Astrocyte (in vitro differentiated cells and primary cell): ENCODE results near the gene HLF. TPM values are rescaled to one million over a fixed set of nuclear protein-coding genes. Genes with fewer than 3 reads are reported as not detected.

Source experiments
- DNase-seq: peaks from one replicate; pipeline ENCODE4 v3.0.0-alpha.2; 2010; ENCODE audit warnings: low read depth
- FAIRE-seq: peaks from 2 replicates; lab custom pipeline; 2011; peaks lifted over from hg19 to GRCh38; lab: Jason Lieb, UNC
- H2AFZ ChIP-seq: 2 replicates; pipeline ENCODE4 v1.6.0; 2012; ENCODE audit warnings: low read depth, low read length, inconsistent platforms
- H3K27ac ChIP-seq: 2 replicates; pipeline ENCODE4 v1.5.1; 2011; ENCODE audit warnings: low read depth, low read length, inconsistent platforms
- H3K27me3 ChIP-seq: 2 replicates; pipeline ENCODE4 v1.6.0; 2011; ENCODE audit warnings: low read length, inconsistent platforms; ENCODE audit not compliant: insufficient read depth
- H3K36me3 ChIP-seq: 2 replicates; pipeline ENCODE4 v1.5.1; 2011; ENCODE audit warnings: low read length, inconsistent platforms; ENCODE audit not compliant: insufficient read depth
- H3K4me1 ChIP-seq: 2 replicates; pipeline ENCODE4 v1.5.1; 2011; ENCODE audit warnings: low read length, inconsistent platforms; ENCODE audit not compliant: insufficient read depth
- H3K4me2 ChIP-seq: 2 replicates; pipeline ENCODE4 v1.6.0; 2012; ENCODE audit warnings: low read length, inconsistent platforms
- H3K4me3 ChIP-seq: 2 replicates; pipeline ENCODE4 v1.5.1; 2011; ENCODE audit warnings: low read depth, mild to moderate bottlenecking, low read length, inconsistent platforms; ENCODE audit not compliant: insufficient read depth
- H3K79me2 ChIP-seq: 2 replicates; pipeline ENCODE4 v1.6.0; 2012; ENCODE audit warnings: mild to moderate bottlenecking, low read length, inconsistent platforms; ENCODE audit not compliant: insufficient read depth
- H3K9ac ChIP-seq: 2 replicates; pipeline ENCODE4 v1.6.0; 2012; ENCODE audit warnings: mild to moderate bottlenecking, low read length, inconsistent platforms
- H3K9me3 ChIP-seq: 2 replicates; pipeline ENCODE4 v1.5.1; 2012; ENCODE audit warnings: low read depth, mild to moderate bottlenecking, low read length, inconsistent platforms; ENCODE audit not compliant: insufficient read depth
- H4K20me1 ChIP-seq: 2 replicates; pipeline ENCODE4 v1.6.0; 2012; ENCODE audit warnings: low read length, inconsistent platforms; ENCODE audit not compliant: insufficient read depth
- H3K27ac Mint-ChIP-seq: one replicate; pipeline ENCODE4 v1.8.0; 2021; ENCODE audit warnings: mild to moderate bottlenecking, mixed read lengths; ENCODE audit not compliant: unreplicated experiment
- H3K27me3 Mint-ChIP-seq: one replicate; pipeline ENCODE4 v1.8.0; 2021; ENCODE audit warnings: low read depth, mixed read lengths; ENCODE audit not compliant: unreplicated experiment
- H3K36me3 Mint-ChIP-seq: one replicate; pipeline ENCODE4 v1.8.0; 2021; ENCODE audit warnings: low read depth, mixed read lengths; ENCODE audit not compliant: unreplicated experiment
- H3K4me1 Mint-ChIP-seq: one replicate; pipeline ENCODE4 v1.8.0; 2021; ENCODE audit warnings: low read depth, mixed read lengths; ENCODE audit not compliant: unreplicated experiment
- H3K4me3 Mint-ChIP-seq: one replicate; pipeline ENCODE4 v1.8.0; 2021; ENCODE audit warnings: mild to moderate bottlenecking, moderate library complexity, mixed read lengths; ENCODE audit not compliant: unreplicated experiment
- H3K9me3 Mint-ChIP-seq: one replicate; pipeline ENCODE4 v1.8.0; 2021; ENCODE audit warnings: mild to moderate bottlenecking, mixed read lengths; ENCODE audit not compliant: unreplicated experiment
- EZH2 ChIP-seq: IDR thresholded peaks from 2 replicates; pipeline ENCODE4 v1.6.1; 2012; ENCODE audit warnings: mild to moderate bottlenecking, low read length, inconsistent platforms; ENCODE audit not compliant: insufficient read depth
- total RNA-seq: library from RNA; stranded (reverse); gene quantifications from 2 replicates; pipeline ENCODE4 v1.2.1, GENCODE V29; 2021
- TF ChIP-seq, protein P1 (sequence below): IDR thresholded peaks from 2 replicates; pipeline ENCODE4 v1.5.1; 2011; ENCODE audit warnings: low read depth, mild to moderate bottlenecking, inconsistent platforms, low read length, moderate library complexity; ENCODE audit not compliant: insufficient read depth

HLF gene
- total RNA-seq, 1 donor from 2014 or later: not detected

DNA sequence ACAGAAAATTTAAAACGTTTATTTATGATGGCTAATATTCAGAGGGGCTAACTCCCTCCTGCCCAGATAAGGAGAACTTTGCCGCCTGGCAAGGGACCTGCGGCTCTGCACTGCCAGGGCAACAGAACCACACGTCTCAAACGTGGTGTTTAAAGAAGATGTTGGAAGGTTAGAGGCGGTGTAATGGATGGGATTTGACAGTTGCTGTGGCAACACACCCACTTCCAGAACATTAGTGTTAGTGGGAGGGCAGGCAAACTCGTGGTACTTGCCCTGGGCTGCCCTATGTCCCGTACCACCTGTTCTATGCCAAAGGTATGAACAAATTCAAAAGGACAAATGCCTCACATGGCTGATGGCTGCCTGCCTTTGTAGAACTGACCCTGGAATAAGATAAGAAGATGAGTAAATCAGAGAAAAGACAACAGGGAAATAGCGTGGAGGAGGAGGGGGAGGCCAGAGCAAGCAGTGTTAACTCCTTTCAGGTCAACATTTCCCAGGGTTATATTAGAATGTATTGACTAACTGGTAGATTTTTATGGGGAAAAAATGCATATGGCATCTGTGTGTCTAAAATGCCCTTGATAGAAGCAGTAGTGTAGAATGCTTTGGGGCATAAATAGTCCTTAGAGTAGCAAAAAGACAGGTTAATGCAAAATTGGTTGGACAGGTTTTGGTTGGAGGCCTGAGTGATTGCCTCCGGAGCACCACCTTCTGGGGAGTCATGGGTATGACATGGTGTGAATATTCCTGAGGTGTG lies 30.8 kb downstream of the HLF start:
- Histone ChIP-seq H2AFZ (no peak overlapping the region), H3K36me3 (no peaks in the 10 kb centered on the region), H3K9me3 (no peaks in the 10 kb centered on the region), H3K4me3 (no peak overlapping the region), H4K20me1 (no peaks in the 10 kb centered on the region), H3K9ac (no peak overlapping the region), H3K27ac (no peak overlapping the region), H3K79me2 (no peaks in the 10 kb centered on the region), H3K27me3 (no peaks in the 10 kb centered on the region), H3K4me1 (no peaks in the 10 kb centered on the region), H3K4me2 (no peak overlapping the region)
- TF ChIP-seq EZH2: no peak
- TF ChIP-seq, protein P1, sequence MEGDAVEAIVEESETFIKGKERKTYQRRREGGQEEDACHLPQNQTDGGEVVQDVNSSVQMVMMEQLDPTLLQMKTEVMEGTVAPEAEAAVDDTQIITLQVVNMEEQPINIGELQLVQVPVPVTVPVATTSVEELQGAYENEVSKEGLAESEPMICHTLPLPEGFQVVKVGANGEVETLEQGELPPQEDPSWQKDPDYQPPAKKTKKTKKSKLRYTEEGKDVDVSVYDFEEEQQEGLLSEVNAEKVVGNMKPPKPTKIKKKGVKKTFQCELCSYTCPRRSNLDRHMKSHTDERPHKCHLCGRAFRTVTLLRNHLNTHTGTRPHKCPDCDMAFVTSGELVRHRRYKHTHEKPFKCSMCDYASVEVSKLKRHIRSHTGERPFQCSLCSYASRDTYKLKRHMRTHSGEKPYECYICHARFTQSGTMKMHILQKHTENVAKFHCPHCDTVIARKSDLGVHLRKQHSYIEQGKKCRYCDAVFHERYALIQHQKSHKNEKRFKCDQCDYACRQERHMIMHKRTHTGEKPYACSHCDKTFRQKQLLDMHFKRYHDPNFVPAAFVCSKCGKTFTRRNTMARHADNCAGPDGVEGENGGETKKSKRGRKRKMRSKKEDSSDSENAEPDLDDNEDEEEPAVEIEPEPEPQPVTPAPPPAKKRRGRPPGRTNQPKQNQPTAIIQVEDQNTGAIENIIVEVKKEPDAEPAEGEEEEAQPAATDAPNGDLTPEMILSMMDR: peak; percentile 82
- H3K9me3 Mint-ChIP-seq: peaks cover 3% of the 10 kb centered on the region
- DNase-seq (peak; percentile 11), FAIRE-seq (peak; percentile 5)
- no peaks in the 10 kb centered on the region for H3K4me1 Mint-ChIP-seq
- no peaks in the 10 kb centered on the region for H3K36me3 Mint-ChIP-seq
- H3K27ac Mint-ChIP-seq: no peak overlapping the region
- H3K27me3 Mint-ChIP-seq: peaks cover 3% of the 10 kb centered on the region
- no peak overlapping the region for H3K4me3 Mint-ChIP-seq

DNA sequence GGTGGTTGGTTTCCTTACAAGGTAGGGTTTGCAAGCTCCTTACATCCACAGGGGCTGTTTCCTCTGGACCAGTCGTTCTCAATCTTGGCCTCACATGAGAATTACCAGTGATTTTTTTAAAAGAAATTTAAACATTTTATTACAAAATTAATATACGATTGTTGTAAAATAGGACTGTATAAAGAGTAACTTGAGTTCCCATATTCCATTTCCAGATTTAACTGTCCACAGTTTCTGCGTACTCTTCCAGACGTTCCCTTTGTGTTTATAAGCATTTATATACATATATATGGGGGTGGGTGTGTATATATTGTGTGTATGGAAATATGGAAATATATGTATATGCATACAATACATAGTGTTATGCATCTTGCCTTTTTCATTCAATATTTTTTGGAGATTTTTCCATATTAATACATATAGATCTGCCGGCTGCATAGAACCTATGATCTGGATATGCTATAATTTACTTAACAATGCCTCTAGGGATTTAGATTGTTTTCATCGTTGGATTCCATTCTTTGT lies 31.5 kb downstream of the HLF start:
- FAIRE-seq: no peak
- H2AFZ ChIP-seq: no peak overlapping the region
- H3K9me3 ChIP-seq: no peaks in the 10 kb centered on the region
- no peaks in the 10 kb centered on the region for H3K4me1 Mint-ChIP-seq
- H3K27ac ChIP-seq: no peak overlapping the region
- no peaks in the 10 kb centered on the region for H3K4me1 ChIP-seq
- no peaks in the 10 kb centered on the region for H4K20me1 ChIP-seq
- no peaks in the 10 kb centered on the region for H3K27me3 ChIP-seq
- H3K36me3 Mint-ChIP-seq: no peaks in the 10 kb centered on the region
- no peak overlapping the region for H3K4me3 Mint-ChIP-seq
- TF ChIP-seq EZH2: no peak
- TF ChIP-seq, protein P1: no peak
- H3K4me2 ChIP-seq: no peak overlapping the region
- no peaks in the 10 kb centered on the region for H3K36me3 ChIP-seq
- H3K9ac ChIP-seq: no peak overlapping the region
- DNase-seq: no peak
- peaks cover 3% of the 10 kb centered on the region for H3K27me3 Mint-ChIP-seq
- H3K79me2 ChIP-seq: no peaks in the 10 kb centered on the region
- H3K9me3 Mint-ChIP-seq: peaks cover 3% of the 10 kb centered on the region
- H3K27ac Mint-ChIP-seq: no peak overlapping the region
- H3K4me3 ChIP-seq: no peak overlapping the region

DNA sequence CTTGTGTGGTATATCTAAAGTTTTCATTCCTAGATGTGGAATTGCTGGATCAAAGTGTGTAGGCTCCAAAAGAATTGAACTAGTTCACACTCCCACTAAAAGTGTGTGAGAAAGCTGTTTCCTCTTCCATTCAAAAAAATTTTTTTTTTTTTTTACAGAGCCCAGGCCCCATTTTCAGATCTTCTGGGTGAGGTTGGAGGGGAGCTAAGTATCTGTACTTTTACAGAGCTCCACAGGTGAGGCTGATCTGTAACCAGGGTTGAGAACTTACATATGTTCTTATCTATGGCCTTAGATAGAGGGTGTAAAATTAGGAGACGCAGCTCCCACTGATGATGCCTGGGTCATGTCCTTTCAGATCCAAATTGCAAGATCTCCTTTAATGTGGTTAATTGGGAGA lies 31.9 kb downstream of the HLF start:
- H3K27ac Mint-ChIP-seq: no peak overlapping the region
- Histone ChIP-seq H3K9ac (no peak overlapping the region), H3K27me3 (no peaks in the 10 kb centered on the region), H3K4me1 (no peaks in the 10 kb centered on the region), H3K4me3 (no peak overlapping the region), H3K4me2 (no peak overlapping the region), H3K27ac (no peak overlapping the region), H3K79me2 (no peaks in the 10 kb centered on the region), H3K36me3 (no peaks in the 10 kb centered on the region), H3K9me3 (no peaks in the 10 kb centered on the region), H2AFZ (no peak overlapping the region), H4K20me1 (no peaks in the 10 kb centered on the region)
- FAIRE-seq (no peak), DNase-seq (no peak)
- no peaks in the 10 kb centered on the region for H3K36me3 Mint-ChIP-seq
- H3K4me3 Mint-ChIP-seq: no peak overlapping the region
- H3K27me3 Mint-ChIP-seq: peaks cover 3% of the 10 kb centered on the region
- no peaks in the 10 kb centered on the region for H3K4me1 Mint-ChIP-seq
- no peak for TF ChIP-seq EZH2
- TF ChIP-seq, protein P1: no peak
- H3K9me3 Mint-ChIP-seq: no peaks in the 10 kb centered on the region
